ENCODE measurements around the gene PPOX. TPM values are rescaled to one million over a fixed set of nuclear protein-coding genes. Genes with fewer than 3 reads are reported as not detected.

The PPOX gene
- total and polyA plus RNA-seq, 9 donors, result 20.1 to 37.9 (median 24.2) TPM

DNA sequence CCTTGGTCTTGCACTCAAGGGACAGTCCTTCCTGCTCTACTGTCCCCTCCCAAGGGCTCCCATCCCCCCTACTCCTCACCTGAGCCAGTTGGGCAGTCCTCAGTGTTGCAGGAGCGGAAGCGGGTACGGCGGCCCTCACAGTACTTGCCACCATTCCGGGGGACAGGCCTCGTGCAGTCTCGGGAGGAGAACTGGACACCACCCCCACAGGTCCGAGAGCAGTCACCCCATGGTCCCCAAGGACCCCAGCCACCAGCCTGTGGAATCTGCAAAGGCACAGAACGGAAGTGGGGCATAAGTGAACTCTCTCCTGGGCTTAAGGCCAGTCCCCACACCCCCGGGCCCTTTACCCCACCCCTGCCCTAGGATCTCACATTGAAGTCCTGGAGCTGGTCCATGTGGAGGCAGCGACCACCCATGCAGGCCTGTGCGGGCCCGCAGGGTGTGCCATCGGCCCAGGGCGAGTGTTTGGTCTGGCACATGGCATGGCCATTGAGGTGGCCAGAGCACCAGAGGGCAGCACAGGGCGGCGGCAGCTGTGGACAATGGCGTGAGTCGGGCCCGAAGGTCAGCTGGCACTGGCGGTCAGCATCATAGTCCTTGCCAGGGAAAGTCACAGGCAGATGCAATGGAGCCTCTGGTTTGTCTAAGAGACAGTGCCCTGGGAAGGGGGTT, 27.5 kb downstream of the PPOX start:
- Histone ChIP-seq H3K36me3 (no peaks in the 10 kb centered on the region), H3K4me1 (ENCODE audit: insufficient read depth) (peaks cover 15% of the 10 kb centered on the region), H3K9me3 (no peaks in the 10 kb centered on the region), H3K27ac (no peak overlapping the region), H3K27me3 (no peaks in the 10 kb centered on the region), H3K4me3 (no peak overlapping the region)
- 64 to 72% (median 72%) methylated on average over 21 of the region's 21 CpGs for WGBS, 3 donors
- DNase-seq, result peak in 2 of 5 donors; percentile 50 to 59
- intact Hi-C loops (cut with DNase I), result loop anchor here (5.0 to 10.0 kb wide), 3 partner anchors 34 to 191 kb away; partner anchors contain the start of gene TOMM40L (in 1 of the 4)
- TF ChIP-seq, protein P1, sequence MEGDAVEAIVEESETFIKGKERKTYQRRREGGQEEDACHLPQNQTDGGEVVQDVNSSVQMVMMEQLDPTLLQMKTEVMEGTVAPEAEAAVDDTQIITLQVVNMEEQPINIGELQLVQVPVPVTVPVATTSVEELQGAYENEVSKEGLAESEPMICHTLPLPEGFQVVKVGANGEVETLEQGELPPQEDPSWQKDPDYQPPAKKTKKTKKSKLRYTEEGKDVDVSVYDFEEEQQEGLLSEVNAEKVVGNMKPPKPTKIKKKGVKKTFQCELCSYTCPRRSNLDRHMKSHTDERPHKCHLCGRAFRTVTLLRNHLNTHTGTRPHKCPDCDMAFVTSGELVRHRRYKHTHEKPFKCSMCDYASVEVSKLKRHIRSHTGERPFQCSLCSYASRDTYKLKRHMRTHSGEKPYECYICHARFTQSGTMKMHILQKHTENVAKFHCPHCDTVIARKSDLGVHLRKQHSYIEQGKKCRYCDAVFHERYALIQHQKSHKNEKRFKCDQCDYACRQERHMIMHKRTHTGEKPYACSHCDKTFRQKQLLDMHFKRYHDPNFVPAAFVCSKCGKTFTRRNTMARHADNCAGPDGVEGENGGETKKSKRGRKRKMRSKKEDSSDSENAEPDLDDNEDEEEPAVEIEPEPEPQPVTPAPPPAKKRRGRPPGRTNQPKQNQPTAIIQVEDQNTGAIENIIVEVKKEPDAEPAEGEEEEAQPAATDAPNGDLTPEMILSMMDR (IDR thresholded peaks at IDR 0.05), result no peak
- TF ChIP-seq POLR2A (IDR thresholded peaks at IDR 0.05) (no peak), EP300 (IDR thresholded peaks at IDR 0.05) (no peak)

DNA sequence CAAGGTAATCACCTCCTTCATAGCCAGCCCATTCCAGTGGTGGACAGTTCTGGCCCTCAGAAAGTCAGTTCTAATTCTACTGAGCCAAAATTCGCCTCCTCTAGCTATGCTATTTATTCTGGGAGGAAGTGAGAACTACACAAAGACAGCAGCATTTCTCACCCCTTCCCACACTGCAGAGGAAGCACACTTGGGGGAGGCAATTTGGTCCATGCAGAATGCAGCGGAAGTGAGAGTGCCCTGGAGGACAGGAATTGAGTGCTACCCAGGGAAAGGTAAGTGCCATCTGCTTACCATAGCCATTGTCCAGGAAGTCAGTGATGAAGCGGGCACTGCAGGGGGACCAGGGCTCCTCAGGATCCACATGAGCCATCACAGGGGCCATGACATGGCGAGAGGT, 28.9 kb downstream of the PPOX start:
- TF ChIP-seq, protein P1 (IDR thresholded peaks at IDR 0.05), result no peak
- no peak for TF ChIP-seq POLR2A (IDR thresholded peaks at IDR 0.05)
- no peak for TF ChIP-seq EP300 (IDR thresholded peaks at IDR 0.05)
- Histone ChIP-seq H3K9me3 (no peaks in the 10 kb centered on the region), H3K27me3 (no peaks in the 10 kb centered on the region), H3K36me3 (no peaks in the 10 kb centered on the region), H3K4me1 (ENCODE audit: insufficient read depth) (peaks cover 26% of the 10 kb centered on the region), H3K4me3 (no peak overlapping the region), H3K27ac (no peak overlapping the region)
- 87 to 92% (median 91%) methylated on average over 4 of the region's 4 CpGs for WGBS, 3 donors
- peak in 1 of 5 donors; percentile 33 for DNase-seq
- intact Hi-C loops (cut with DNase I), result loop anchor here in 2 of 4 donors (10.0 kb wide), 1 partner anchor 190 kb away; no protein-coding TSS in a partner anchor

DNA sequence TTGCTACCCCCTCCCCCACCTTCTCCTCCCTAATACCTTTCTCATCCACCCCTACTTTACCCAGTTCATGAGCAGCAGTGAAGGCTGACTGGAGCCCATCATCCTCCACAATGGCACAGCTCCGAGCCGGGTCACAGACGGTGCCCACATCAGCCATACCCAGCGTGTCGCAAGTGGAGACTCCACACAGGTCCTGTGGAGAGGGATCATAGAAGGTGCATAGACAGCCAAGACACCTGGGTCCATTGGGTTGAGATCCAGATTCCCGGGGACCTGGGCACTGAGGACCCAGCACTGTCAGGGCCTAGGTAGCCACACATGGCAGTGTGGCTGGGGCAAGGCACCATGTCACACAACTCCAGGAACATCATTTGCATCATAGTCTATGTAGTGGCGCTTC, 29.9 kb downstream of the PPOX start:
- H3K36me3 ChIP-seq, result no peaks in the 10 kb centered on the region
- H3K9me3 ChIP-seq, result no peaks in the 10 kb centered on the region
- peak in 1 of 5 donors; percentile 38 for DNase-seq
- H3K4me1 ChIP-seq (ENCODE audit: insufficient read depth), result peaks cover 35% of the 10 kb centered on the region
- H3K4me3 ChIP-seq, result no peak overlapping the region
- H3K27me3 ChIP-seq, result no peaks in the 10 kb centered on the region
- TF ChIP-seq POLR2A (IDR thresholded peaks at IDR 0.05) (no peak), EP300 (IDR thresholded peaks at IDR 0.05) (no peak)
- TF ChIP-seq, protein P1 (IDR thresholded peaks at IDR 0.05), result no peak
- peak overlapping the region; percentile 18 to 96 for H3K27ac ChIP-seq
- WGBS, 3 donors, result 90 to 98% (median 93%) methylated on average over 7 of the region's 7 CpGs
- intact Hi-C loops (cut with DNase I), result loop anchor here in 2 of 4 donors (10.0 kb wide), 1 partner anchor 189 kb away; no protein-coding TSS in a partner anchor

- intact Hi-C loops (cut with DNase I), result loop anchor here in 2 of 4 donors (10.0 kb wide), 1 partner anchor 188 kb away; no protein-coding TSS in a partner anchor
- peaks cover 37% of the 10 kb centered on the region for H3K4me1 ChIP-seq (ENCODE audit: insufficient read depth)
- H3K27me3 ChIP-seq, result no peaks in the 10 kb centered on the region
- H3K4me3 ChIP-seq, result peak overlapping the region; percentile 44
- H3K9me3 ChIP-seq, result no peaks in the 10 kb centered on the region
- TF ChIP-seq, protein P1 (IDR thresholded peaks at IDR 0.05), result no peak
- TF ChIP-seq POLR2A (IDR thresholded peaks at IDR 0.05), result no peak
- TF ChIP-seq EP300 (IDR thresholded peaks at IDR 0.05), result no peak
- no peaks in the 10 kb centered on the region for H3K36me3 ChIP-seq
- whole genome bisulfite sequencing, 3 donors, result 41 to 50% (median 46%) methylated on average over 26 to 27 of the region's 27 CpGs
- peak overlapping the region; percentile 84 to 96 for H3K27ac ChIP-seq
- peak in 4 of 5 donors; percentile 61 to 75 (median 66) for DNase-seq
Measured at GRCh38 chr1:161196521-161197451, 30.6 kb downstream of the PPOX start.

Data from ovary (tissue), 9 donors.